PFSK-1 (cell line): ENCODE measurements around the gene AP1G1.

ENCODE experiments used
- POLR2AphosphoS5 ChIP-seq: IDR thresholded peaks from 2 replicates; pipeline ENCODE4 v1.6.1; 2012; ENCODE audit warnings: low read depth, mild to moderate bottlenecking, control low read depth, low read length, moderate library complexity
- TAF1 ChIP-seq: IDR thresholded peaks from 2 replicates; pipeline ENCODE4 v1.6.1; 2012; ENCODE audit warnings: low read length, control low read depth, borderline replicate concordance; ENCODE audit not compliant: insufficient read depth

- no peak for TF ChIP-seq TAF1
- no peak for TF ChIP-seq POLR2AphosphoS5
Measured at GRCh38 chr16:71777329-71777728, 31.3 kb downstream of the AP1G1 start.
